Sigmoid colon (tissue), 4 donors: Measurements from ENCODE around the gene SPEF1.

Experiments used
- EP300 ChIP-seq, 4 donors: sonication (generic); formaldehyde crosslinking; IDR thresholded peaks; one replicate each; pipeline ENCODE4 v1.6.1; 2017; ENCODE audit warnings: antibody characterized with exemption in 4 of 4
- POLR2A ChIP-seq, 2 donors: fragments of 450-650 bp; IDR thresholded peaks; one replicate each; pipeline ENCODE4 v1.6.1; 2016; ENCODE audit warnings: antibody characterized with exemption in 2 of 2, mild to moderate bottlenecking in 2 of 2, moderate library complexity in 2 of 2
- POLR2AphosphoS5 ChIP-seq, 4 donors: sonication (generic); formaldehyde crosslinking; IDR thresholded peaks; one replicate each; pipeline ENCODE4 v1.6.1; 2017; ENCODE audit warnings: antibody characterized with exemption in 4 of 4
- TF ChIP-seq, protein P1 (sequence below), 4 experiments: fragments of 450-650 bp in 3 of 4; fragments of 200-600 bp in 1 of 4; IDR thresholded peaks; one replicate each; pipeline ENCODE4 v1.5.1; 2016 to 2019; ENCODE audit warnings: antibody characterized with exemption in 4 of 4, mild to moderate bottlenecking in 3 of 4, moderate library complexity in 2 of 4

DNA sequence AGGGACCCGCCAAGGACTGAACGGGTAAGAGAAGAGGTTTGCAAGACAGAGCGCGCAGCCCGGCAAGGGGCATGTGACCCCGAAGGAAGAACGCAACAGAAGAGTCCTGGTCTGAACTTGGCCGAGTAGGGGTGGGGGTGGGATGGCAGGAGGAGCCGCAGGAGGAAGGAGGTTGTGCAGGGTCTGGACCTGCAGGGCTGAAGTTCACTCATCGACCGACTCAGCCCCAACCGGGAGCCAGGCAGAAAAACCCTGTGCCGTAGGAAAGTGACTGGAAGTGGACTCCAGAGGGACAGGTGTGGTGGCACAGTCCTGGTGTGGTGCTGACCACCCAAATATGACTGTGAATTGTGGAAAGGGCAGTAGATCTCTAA lies 28.9 kb downstream of the SPEF1 start:
- TF ChIP-seq, protein P1, sequence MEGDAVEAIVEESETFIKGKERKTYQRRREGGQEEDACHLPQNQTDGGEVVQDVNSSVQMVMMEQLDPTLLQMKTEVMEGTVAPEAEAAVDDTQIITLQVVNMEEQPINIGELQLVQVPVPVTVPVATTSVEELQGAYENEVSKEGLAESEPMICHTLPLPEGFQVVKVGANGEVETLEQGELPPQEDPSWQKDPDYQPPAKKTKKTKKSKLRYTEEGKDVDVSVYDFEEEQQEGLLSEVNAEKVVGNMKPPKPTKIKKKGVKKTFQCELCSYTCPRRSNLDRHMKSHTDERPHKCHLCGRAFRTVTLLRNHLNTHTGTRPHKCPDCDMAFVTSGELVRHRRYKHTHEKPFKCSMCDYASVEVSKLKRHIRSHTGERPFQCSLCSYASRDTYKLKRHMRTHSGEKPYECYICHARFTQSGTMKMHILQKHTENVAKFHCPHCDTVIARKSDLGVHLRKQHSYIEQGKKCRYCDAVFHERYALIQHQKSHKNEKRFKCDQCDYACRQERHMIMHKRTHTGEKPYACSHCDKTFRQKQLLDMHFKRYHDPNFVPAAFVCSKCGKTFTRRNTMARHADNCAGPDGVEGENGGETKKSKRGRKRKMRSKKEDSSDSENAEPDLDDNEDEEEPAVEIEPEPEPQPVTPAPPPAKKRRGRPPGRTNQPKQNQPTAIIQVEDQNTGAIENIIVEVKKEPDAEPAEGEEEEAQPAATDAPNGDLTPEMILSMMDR (IDR thresholded peaks at IDR 0.05), result no peak
- TF ChIP-seq EP300 (IDR thresholded peaks at IDR 0.05) (no peak), POLR2A (IDR thresholded peaks at IDR 0.05) (no peak), POLR2AphosphoS5 (IDR thresholded peaks at IDR 0.05) (no peak)
